Measurements from ENCODE around the gene RAB35.
A peak's percentile ranks its signal among the peaks of the same experiment; 100 is the strongest.

The RAB35 gene

DNA sequence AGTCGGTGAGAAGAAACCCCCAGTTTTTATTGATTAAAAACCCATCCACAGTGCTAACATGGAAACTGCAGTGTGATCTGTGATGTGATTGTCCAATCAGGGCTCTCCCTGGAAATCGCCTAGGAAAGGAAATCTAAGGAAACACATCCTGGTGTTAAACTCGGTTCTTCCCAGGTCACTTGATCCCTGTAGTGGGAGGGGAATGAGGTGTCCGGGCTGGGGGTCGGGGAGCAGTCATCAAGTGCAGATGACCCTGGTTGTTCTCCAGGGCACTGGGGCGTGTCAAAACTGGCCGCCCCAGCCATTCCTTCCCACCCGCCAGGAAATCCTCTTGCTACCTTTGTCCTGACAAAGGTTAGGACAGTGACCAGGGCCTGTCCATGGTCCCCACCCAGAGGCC lies 20.8 kb downstream of the RAB35 start:
- H2BK15ac ChIP-seq (replicated peaks; ENCODE audit: low read depth): no peak overlapping the region
- no CpG with 5 or more reads among the region's 8 CpGs for WGBS (ENCODE audit: extremely low coverage, insufficient coverage, low lambda C conversion rate)

GRCh38 chr12:120095331-120095730 lies 21.2 kb downstream of the RAB35 start:
- no CpG with 5 or more reads among the region's 13 CpGs for whole genome bisulfite sequencing (ENCODE audit: extremely low coverage, insufficient coverage, low lambda C conversion rate)
- H3K18ac ChIP-seq (ENCODE audit: low read length): no peak overlapping the region
- H3K4me3 ChIP-seq (ENCODE audit: low read length): no peak overlapping the region
- H4K8ac ChIP-seq (ENCODE audit: low read depth, low read length): no peak overlapping the region
- H4K5ac ChIP-seq (ENCODE audit: low read length): no peak overlapping the region
- H2BK15ac ChIP-seq (replicated peaks; ENCODE audit: low read depth): no peak overlapping the region
- no peak overlapping the region for H3K9ac ChIP-seq (ENCODE audit: low read length)
- H2AK5ac ChIP-seq (ENCODE audit: low read length): no peak overlapping the region
- DNase-seq: no peak
- no peak overlapping the region for H3K23ac ChIP-seq (ENCODE audit: low read length)
- H3K79me1 ChIP-seq (ENCODE audit: low read length): peaks cover 6% of the 10 kb centered on the region
- no peak overlapping the region for H2BK120ac ChIP-seq (ENCODE audit: low read depth, low read length)
- no peaks in the 10 kb centered on the region for H3K79me2 ChIP-seq (ENCODE audit: control insufficient read depth, insufficient read depth, low read length)
- H3K4ac ChIP-seq (ENCODE audit: low read depth, low read length): no peak overlapping the region
- H3K4me2 ChIP-seq (ENCODE audit: low read length): no peak overlapping the region
- H3K27me3 ChIP-seq (ENCODE audit: insufficient read depth, low read length, poor library complexity): no peaks in the 10 kb centered on the region
- no peak overlapping the region for H3K27ac ChIP-seq (ENCODE audit: low read depth, low read length)
- no peak overlapping the region for H3K56ac ChIP-seq (ENCODE audit: low read length)
- H3K36me3 ChIP-seq (ENCODE audit: control insufficient read depth, insufficient read depth, low read length): no peaks in the 10 kb centered on the region
- no peak overlapping the region for H2BK5ac ChIP-seq (ENCODE audit: low read length)
- H3K4me1 ChIP-seq (ENCODE audit: control insufficient read depth, low read depth, low read length): peaks cover 2% of the 10 kb centered on the region

More for the DNA sequence above, 20.8 kb downstream of the RAB35 start:
- no peak overlapping the region for H3K4me2 ChIP-seq (ENCODE audit: low read length)
- no peaks in the 10 kb centered on the region for H3K27me3 ChIP-seq (ENCODE audit: insufficient read depth, low read length, poor library complexity)
- no peak for DNase-seq
- H4K8ac ChIP-seq (ENCODE audit: low read depth, low read length): no peak overlapping the region
- H2AK5ac ChIP-seq (ENCODE audit: low read length): no peak overlapping the region
- H3K36me3 ChIP-seq (ENCODE audit: control insufficient read depth, insufficient read depth, low read length): no peaks in the 10 kb centered on the region
- no peak overlapping the region for H2BK5ac ChIP-seq (ENCODE audit: low read length)
- no peak overlapping the region for H3K18ac ChIP-seq (ENCODE audit: low read length)
- no peak overlapping the region for H3K4me3 ChIP-seq (ENCODE audit: low read length)
- no peak overlapping the region for H3K4ac ChIP-seq (ENCODE audit: low read depth, low read length)
- H3K27ac ChIP-seq (ENCODE audit: low read depth, low read length): no peak overlapping the region
- peaks cover 2% of the 10 kb centered on the region for H3K4me1 ChIP-seq (ENCODE audit: control insufficient read depth, low read depth, low read length)
- H2BK120ac ChIP-seq (ENCODE audit: low read depth, low read length): no peak overlapping the region
- H3K79me2 ChIP-seq (ENCODE audit: control insufficient read depth, insufficient read depth, low read length): no peaks in the 10 kb centered on the region
- H3K79me1 ChIP-seq (ENCODE audit: low read length): peaks cover 8% of the 10 kb centered on the region
- no peak overlapping the region for H3K56ac ChIP-seq (ENCODE audit: low read length)
- H3K23ac ChIP-seq (ENCODE audit: low read length): no peak overlapping the region
- no peak overlapping the region for H3K9ac ChIP-seq (ENCODE audit: low read length)
- no peak overlapping the region for H4K5ac ChIP-seq (ENCODE audit: low read length)

- Histone ChIP-seq H4K8ac (ENCODE audit: low read depth, low read length) (no peak overlapping the region), H2AK5ac (ENCODE audit: low read length) (no peak overlapping the region), H3K79me1 (ENCODE audit: low read length) (peaks cover under 1% of the 10 kb centered on the region), H2BK120ac (ENCODE audit: low read depth, low read length) (no peak overlapping the region), H3K27me3 (ENCODE audit: insufficient read depth, low read length, poor library complexity) (no peaks in the 10 kb centered on the region), H2BK5ac (ENCODE audit: low read length) (no peak overlapping the region), H2BK15ac (replicated peaks; ENCODE audit: low read depth) (no peak overlapping the region), H3K56ac (ENCODE audit: low read length) (no peak overlapping the region), H3K18ac (ENCODE audit: low read length) (no peak overlapping the region), H3K9ac (ENCODE audit: low read length) (no peak overlapping the region), H3K4me2 (ENCODE audit: low read length) (no peak overlapping the region), H3K4ac (ENCODE audit: low read depth, low read length) (no peak overlapping the region), H3K79me2 (ENCODE audit: control insufficient read depth, insufficient read depth, low read length) (no peaks in the 10 kb centered on the region), H4K5ac (ENCODE audit: low read length) (no peak overlapping the region), H3K4me1 (ENCODE audit: control insufficient read depth, low read depth, low read length) (peaks cover 2% of the 10 kb centered on the region), H3K4me3 (ENCODE audit: low read length) (no peak overlapping the region), H3K27ac (ENCODE audit: low read depth, low read length) (peak overlapping the region; percentile 39), H3K23ac (ENCODE audit: low read length) (no peak overlapping the region), H3K36me3 (ENCODE audit: control insufficient read depth, insufficient read depth, low read length) (no peaks in the 10 kb centered on the region)
- DNase-seq: no peak
- WGBS (ENCODE audit: extremely low coverage, insufficient coverage, low lambda C conversion rate): no CpG with 5 or more reads among the region's 9 CpGs
These were observed 22.1 kb downstream of the RAB35 start for GRCh38 chr12:120094485-120094884.

DNA sequence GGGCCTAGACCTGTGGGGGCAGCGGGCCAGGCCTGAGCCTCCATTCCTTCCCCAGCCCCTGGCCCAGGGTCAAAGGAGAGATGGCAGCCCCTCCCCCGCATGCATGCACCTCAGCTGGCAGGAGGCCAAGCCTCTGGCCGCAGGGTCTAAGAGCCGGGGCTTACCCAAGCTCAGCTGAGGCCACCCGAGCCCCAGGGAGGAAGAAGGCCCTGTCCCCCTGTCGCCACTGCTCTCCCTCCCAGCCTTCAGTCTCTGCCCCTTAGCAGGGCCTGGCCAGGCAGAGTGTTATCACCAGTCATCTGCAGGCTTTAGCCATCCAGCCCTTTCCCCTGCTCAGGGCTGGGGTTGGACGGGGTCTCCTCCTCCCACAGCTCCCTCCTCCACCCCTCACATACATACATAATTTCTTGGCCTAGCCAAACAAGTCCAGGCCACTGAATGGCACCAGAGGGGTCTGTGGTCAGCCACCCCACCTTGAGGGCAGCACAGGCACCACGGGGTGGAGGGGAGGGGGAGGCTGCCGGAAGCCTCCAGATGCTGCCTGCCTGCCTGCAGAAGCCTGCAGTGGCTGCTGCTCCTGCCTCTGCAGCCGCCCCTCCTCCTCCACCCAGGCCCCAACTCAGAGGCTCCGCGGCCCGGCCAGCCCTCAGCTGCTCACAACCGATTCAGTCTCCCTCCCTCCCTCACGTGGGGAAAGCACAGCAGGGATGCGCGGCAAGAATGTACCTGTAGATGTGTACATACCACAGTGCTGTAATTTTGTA lies 22.8 kb downstream of the RAB35 start:
- Histone ChIP-seq H2BK15ac (replicated peaks; ENCODE audit: low read depth) (no peak overlapping the region), H3K36me3 (ENCODE audit: control insufficient read depth, insufficient read depth, low read length) (no peaks in the 10 kb centered on the region), H2BK5ac (ENCODE audit: low read length) (no peak overlapping the region), H3K23ac (ENCODE audit: low read length) (no peak overlapping the region), H4K8ac (ENCODE audit: low read depth, low read length) (no peak overlapping the region), H3K18ac (ENCODE audit: low read length) (no peak overlapping the region), H2AK5ac (ENCODE audit: low read length) (no peak overlapping the region), H3K4me2 (ENCODE audit: low read length) (no peak overlapping the region), H3K27me3 (ENCODE audit: insufficient read depth, low read length, poor library complexity) (no peaks in the 10 kb centered on the region), H2BK120ac (ENCODE audit: low read depth, low read length) (no peak overlapping the region), H3K79me2 (ENCODE audit: control insufficient read depth, insufficient read depth, low read length) (no peaks in the 10 kb centered on the region), H3K27ac (ENCODE audit: low read depth, low read length) (peak overlapping the region; percentile 30), H3K9ac (ENCODE audit: low read length) (peak overlapping the region; percentile 31), H3K56ac (ENCODE audit: low read length) (peak overlapping the region; percentile 45), H4K5ac (ENCODE audit: low read length) (no peak overlapping the region), H3K4ac (ENCODE audit: low read depth, low read length) (no peak overlapping the region), H3K4me1 (ENCODE audit: control insufficient read depth, low read depth, low read length) (peaks cover 2% of the 10 kb centered on the region), H3K4me3 (ENCODE audit: low read length) (no peak overlapping the region), H3K79me1 (ENCODE audit: low read length) (no peaks in the 10 kb centered on the region)
- peak; percentile 89 for DNase-seq
- WGBS (ENCODE audit: extremely low coverage, insufficient coverage, low lambda C conversion rate): no CpG with 5 or more reads among the region's 17 CpGs

DNA sequence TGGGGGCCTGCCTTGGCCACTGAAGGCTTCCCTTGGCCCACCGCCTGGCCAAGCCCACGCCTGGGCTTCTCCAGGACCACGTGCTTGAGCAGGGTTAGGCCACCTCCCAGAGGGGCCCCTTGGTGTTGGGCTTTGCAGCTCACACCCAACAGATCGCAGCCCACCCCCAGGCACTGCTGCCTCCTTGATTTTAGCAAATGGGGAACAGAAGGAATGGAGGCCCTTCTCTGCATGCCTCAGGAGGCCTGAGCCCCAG lies 23.3 kb downstream of the RAB35 start:
- peak overlapping the region; percentile 30 for H3K27ac ChIP-seq (ENCODE audit: low read depth, low read length)
- no CpG with 5 or more reads among the region's 4 CpGs for WGBS (ENCODE audit: extremely low coverage, insufficient coverage, low lambda C conversion rate)
- no peaks in the 10 kb centered on the region for H3K79me1 ChIP-seq (ENCODE audit: low read length)

More for the DNA sequence above, 23.3 kb downstream of the RAB35 start:
- no peaks in the 10 kb centered on the region for H3K79me2 ChIP-seq (ENCODE audit: control insufficient read depth, insufficient read depth, low read length)
- H3K4ac ChIP-seq (ENCODE audit: low read depth, low read length): no peak overlapping the region
- H3K36me3 ChIP-seq (ENCODE audit: control insufficient read depth, insufficient read depth, low read length): no peaks in the 10 kb centered on the region
- no peak overlapping the region for H4K8ac ChIP-seq (ENCODE audit: low read depth, low read length)
- no peak overlapping the region for H3K23ac ChIP-seq (ENCODE audit: low read length)
- H2BK15ac ChIP-seq (replicated peaks; ENCODE audit: low read depth): no peak overlapping the region
- H3K4me1 ChIP-seq (ENCODE audit: control insufficient read depth, low read depth, low read length): peaks cover 2% of the 10 kb centered on the region
- H4K5ac ChIP-seq (ENCODE audit: low read length): no peak overlapping the region
- DNase-seq: no peak
- H2BK120ac ChIP-seq (ENCODE audit: low read depth, low read length): no peak overlapping the region
- no peak overlapping the region for H2AK5ac ChIP-seq (ENCODE audit: low read length)
- H3K18ac ChIP-seq (ENCODE audit: low read length): no peak overlapping the region
- H3K4me2 ChIP-seq (ENCODE audit: low read length): no peak overlapping the region
- H3K27me3 ChIP-seq (ENCODE audit: insufficient read depth, low read length, poor library complexity): no peaks in the 10 kb centered on the region
- peak overlapping the region; percentile 45 for H3K56ac ChIP-seq (ENCODE audit: low read length)
- H3K4me3 ChIP-seq (ENCODE audit: low read length): no peak overlapping the region
- H3K9ac ChIP-seq (ENCODE audit: low read length): peak overlapping the region; percentile 31
- H2BK5ac ChIP-seq (ENCODE audit: low read length): no peak overlapping the region
